Uterus (tissue), 4 donors: ENCODE results near the gene LAMC3. TPM values are rescaled to one million over a fixed set of nuclear protein-coding genes. Genes with fewer than 3 reads are reported as not detected.

Experiments
- DNase-seq, 2 donors: peaks; one replicate each; pipeline ENCODE4 v3.0.0-alpha.2; 2019 to 2020
- H3K27ac ChIP-seq, 2 donors: fragments of 200-600 bp; sonication (generic); 1 replicate in 1 of 2; 2 replicates in 1 of 2; pipeline ENCODE4 v1.5.1; 2016 to 2018
- H3K27me3 ChIP-seq, 2 donors: fragments of 200-600 bp; sonication (generic); one replicate each; pipeline ENCODE4 v1.5.1; 2018 to 2019; ENCODE audit warnings: control low read depth in 1 of 2
- H3K36me3 ChIP-seq, 2 donors: fragments of 200-600 bp; sonication (generic); one replicate each; pipeline ENCODE4 v1.5.1; 2019; ENCODE audit warnings: control low read depth in 1 of 2
- H3K4me1 ChIP-seq, 2 donors: fragments of 200-600 bp; sonication (generic); one replicate each; pipeline ENCODE4 v1.5.1; 2018 to 2019; ENCODE audit warnings: control low read depth in 1 of 2
- H3K4me3 ChIP-seq, 2 donors: fragments of 200-600 bp; sonication (generic); 1 replicate in 1 of 2; 2 replicates in 1 of 2; pipeline ENCODE4 v1.5.1; 2018 to 2019; ENCODE audit warnings: mild to moderate bottlenecking in 1 of 2
- H3K9me3 ChIP-seq, 2 donors: fragments of 200-600 bp; sonication (generic); one replicate each; pipeline ENCODE4 v1.5.1; 2019; ENCODE audit warnings: control low read depth in 1 of 2
- POLR2A ChIP-seq, 2 donors: fragments of 450-650 bp; IDR thresholded peaks; one replicate each; pipeline ENCODE4 v1.6.1; 2016; ENCODE audit warnings: antibody characterized with exemption in 2 of 2, mild to moderate bottlenecking in 1 of 2, moderate library complexity in 1 of 2
- intact Hi-C: fragments of 100-400 bp; cut with DNase I; formaldehyde crosslinking; loops from one replicate; pipeline ENCODE4 v1.15.1; 2023; ENCODE audit warnings: low total_unique reads
- total RNA-seq, 4 donors: library from RNA; depleted of rRNA in 3 of 4; stranded (reverse); fragments of >200 nt in 3 of 4; gene quantifications; one replicate each; pipeline versions ENCODE4 v1.1.0 to v1.2.4, GENCODE V29; 2014 to 2023
- TF ChIP-seq, protein P1 (sequence below), 4 experiments: fragments of 200-600 bp in 2 of 4; fragments of 450-650 bp in 2 of 4; sonication (generic) in 2 of 4; IDR thresholded peaks; one replicate each; pipeline ENCODE4 v1.5.1; 2016 to 2019; ENCODE audit warnings: antibody characterized with exemption in 4 of 4, mild to moderate bottlenecking in 2 of 4, moderate library complexity in 1 of 4
- donor health status: DM: yes; HTN: yes; CAD: no.

LAMC3 gene
- total RNA-seq, 4 donors from 2014 or later, result 2.6 to 58.5 (median 3.6) TPM

DNA sequence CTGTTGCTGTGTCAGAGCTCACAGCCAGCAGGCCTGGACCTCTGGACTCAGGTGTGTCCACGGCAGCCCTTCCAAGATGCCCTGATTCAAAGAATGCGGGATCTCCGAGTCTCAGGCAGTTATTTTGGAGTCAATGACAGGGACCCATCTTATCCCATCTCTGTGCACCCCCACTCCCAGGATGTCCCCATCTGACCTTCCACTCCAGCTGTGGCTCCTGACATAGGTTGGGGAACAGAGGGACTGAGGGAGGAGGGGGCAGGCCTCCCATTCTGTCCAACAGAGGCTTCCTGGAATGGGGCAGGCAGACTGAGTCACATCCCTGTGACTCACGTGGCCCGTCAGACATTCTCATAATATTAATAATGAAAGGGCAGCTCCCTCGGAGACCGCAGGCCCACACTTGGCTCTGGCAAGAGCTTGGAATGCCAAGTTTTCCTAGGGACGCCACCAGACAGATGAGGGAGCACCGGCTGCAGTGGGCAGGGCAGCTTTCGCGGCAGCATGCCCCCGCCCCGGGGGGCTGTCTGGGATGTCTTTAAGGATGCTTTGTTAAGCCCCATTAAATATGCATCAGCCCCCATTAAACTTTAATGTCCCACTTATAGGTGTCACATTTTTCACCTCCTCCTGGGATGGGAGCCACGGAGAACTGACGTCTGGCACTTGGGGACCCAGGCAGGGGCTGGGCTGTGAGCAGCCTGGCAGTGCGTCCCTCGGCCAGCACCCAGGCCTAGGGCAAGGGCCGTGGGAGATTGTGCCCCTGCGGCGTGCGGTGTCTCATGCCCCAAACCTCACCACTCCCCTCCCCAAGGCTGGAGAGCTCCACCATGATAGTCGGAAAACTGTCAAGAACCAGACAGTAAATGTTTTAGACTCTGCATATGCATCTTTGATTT, 46.3 kb upstream of the LAMC3 start:
- intact Hi-C loops, result no loop called here
- no peaks in the 10 kb centered on the region for H3K4me1 ChIP-seq
- no peaks in the 10 kb centered on the region for H3K9me3 ChIP-seq
- H3K27me3 ChIP-seq, result no peaks in the 10 kb centered on the region
- no peak for TF ChIP-seq POLR2A (IDR thresholded peaks at IDR 0.05)
- TF ChIP-seq, protein P1, sequence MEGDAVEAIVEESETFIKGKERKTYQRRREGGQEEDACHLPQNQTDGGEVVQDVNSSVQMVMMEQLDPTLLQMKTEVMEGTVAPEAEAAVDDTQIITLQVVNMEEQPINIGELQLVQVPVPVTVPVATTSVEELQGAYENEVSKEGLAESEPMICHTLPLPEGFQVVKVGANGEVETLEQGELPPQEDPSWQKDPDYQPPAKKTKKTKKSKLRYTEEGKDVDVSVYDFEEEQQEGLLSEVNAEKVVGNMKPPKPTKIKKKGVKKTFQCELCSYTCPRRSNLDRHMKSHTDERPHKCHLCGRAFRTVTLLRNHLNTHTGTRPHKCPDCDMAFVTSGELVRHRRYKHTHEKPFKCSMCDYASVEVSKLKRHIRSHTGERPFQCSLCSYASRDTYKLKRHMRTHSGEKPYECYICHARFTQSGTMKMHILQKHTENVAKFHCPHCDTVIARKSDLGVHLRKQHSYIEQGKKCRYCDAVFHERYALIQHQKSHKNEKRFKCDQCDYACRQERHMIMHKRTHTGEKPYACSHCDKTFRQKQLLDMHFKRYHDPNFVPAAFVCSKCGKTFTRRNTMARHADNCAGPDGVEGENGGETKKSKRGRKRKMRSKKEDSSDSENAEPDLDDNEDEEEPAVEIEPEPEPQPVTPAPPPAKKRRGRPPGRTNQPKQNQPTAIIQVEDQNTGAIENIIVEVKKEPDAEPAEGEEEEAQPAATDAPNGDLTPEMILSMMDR (IDR thresholded peaks at IDR 0.05), result no peak
- no peak overlapping the region for H3K4me3 ChIP-seq
- no peaks in the 10 kb centered on the region for H3K36me3 ChIP-seq
- H3K27ac ChIP-seq, result no peak overlapping the region
- peak in 1 of 2 donors; percentile 19 for DNase-seq

- Histone ChIP-seq H3K27ac (no peak overlapping the region), H3K27me3 (no peaks in the 10 kb centered on the region), H3K4me3 (no peak overlapping the region), H3K9me3 (no peaks in the 10 kb centered on the region), H3K36me3 (no peaks in the 10 kb centered on the region), H3K4me1 (no peaks in the 10 kb centered on the region)
- no peak for TF ChIP-seq POLR2A (IDR thresholded peaks at IDR 0.05)
- TF ChIP-seq, protein P1 (IDR thresholded peaks at IDR 0.05), result no peak
- intact Hi-C loops, result no loop called here
- DNase-seq, result no peak
Observed at GRCh38 chr9:130963337-130963908, 45.6 kb upstream of the LAMC3 start.

DNA sequence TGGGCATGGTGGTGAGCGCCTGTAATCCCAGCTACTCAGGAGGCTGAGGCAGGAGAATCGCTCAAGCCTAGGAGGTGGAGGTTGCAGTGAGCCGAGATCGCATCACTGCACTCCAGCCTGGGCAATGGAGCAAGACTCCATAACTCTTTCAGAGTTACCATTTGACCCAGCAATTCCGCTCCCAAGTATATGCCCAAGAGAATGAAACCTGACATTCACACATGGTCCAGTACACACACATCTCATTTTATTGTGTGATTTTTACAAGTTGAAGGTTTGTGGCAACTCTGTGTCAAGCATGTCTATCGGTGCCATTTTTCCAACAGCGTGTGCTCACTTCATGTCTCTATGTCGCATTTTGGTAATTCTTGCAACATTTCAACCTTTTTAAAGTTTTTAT, 45.1 kb upstream of the LAMC3 start:
- no peaks in the 10 kb centered on the region for H3K36me3 ChIP-seq
- H3K27me3 ChIP-seq, result no peaks in the 10 kb centered on the region
- TF ChIP-seq POLR2A (IDR thresholded peaks at IDR 0.05), result no peak
- TF ChIP-seq, protein P1 (IDR thresholded peaks at IDR 0.05), result no peak
- H3K27ac ChIP-seq, result no peak overlapping the region
- no peak overlapping the region for H3K4me3 ChIP-seq
- H3K4me1 ChIP-seq, result no peaks in the 10 kb centered on the region
- intact Hi-C loops, result no loop called here
- no peak for DNase-seq
- no peaks in the 10 kb centered on the region for H3K9me3 ChIP-seq

- no peaks in the 10 kb centered on the region for H3K9me3 ChIP-seq
- no peaks in the 10 kb centered on the region for H3K36me3 ChIP-seq
- TF ChIP-seq, protein P1 (IDR thresholded peaks at IDR 0.05), result no peak
- TF ChIP-seq POLR2A (IDR thresholded peaks at IDR 0.05), result no peak
- H3K4me1 ChIP-seq, result no peaks in the 10 kb centered on the region
- H3K27me3 ChIP-seq, result no peaks in the 10 kb centered on the region
- DNase-seq, result no peak
- no peak overlapping the region for H3K4me3 ChIP-seq
- no peak overlapping the region for H3K27ac ChIP-seq
- intact Hi-C loops, result no loop called here
Observed at GRCh38 chr9:130965680-130966079, 43.3 kb upstream of the LAMC3 start.

DNA sequence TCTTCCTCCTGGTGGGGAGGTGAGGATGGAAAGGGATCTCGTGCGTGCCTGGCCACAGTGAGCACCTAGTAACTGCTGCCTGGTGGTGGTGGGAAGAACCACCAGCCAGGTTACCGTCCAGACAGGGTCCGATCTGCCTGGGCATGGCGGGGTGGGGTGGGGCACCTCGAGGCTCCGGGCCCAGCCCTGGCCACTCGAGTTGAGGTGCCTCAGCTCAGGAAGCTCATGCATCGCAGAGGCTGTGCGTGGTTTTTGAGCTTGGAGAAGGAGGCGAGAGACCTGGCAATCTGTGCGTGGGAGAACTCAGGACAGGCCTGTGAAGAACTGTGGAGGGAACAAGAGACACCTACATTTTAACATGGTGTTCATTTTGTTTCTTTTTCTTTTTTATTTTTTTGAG, 38.9 kb upstream of the LAMC3 start:
- Histone ChIP-seq H3K27ac (no peak overlapping the region), H3K36me3 (no peaks in the 10 kb centered on the region), H3K4me3 (no peak overlapping the region), H3K4me1 (no peaks in the 10 kb centered on the region), H3K27me3 (no peaks in the 10 kb centered on the region), H3K9me3 (no peaks in the 10 kb centered on the region)
- intact Hi-C loops, result no loop called here
- no peak for TF ChIP-seq POLR2A (IDR thresholded peaks at IDR 0.05)
- TF ChIP-seq, protein P1 (IDR thresholded peaks at IDR 0.05), result no peak
- no peak for DNase-seq
